Measurements from ENCODE around the gene NAALAD2.
A peak's percentile ranks its signal among the peaks of the same experiment; 100 is the strongest.
"Not testable (repeated sequence)": the region's sequence is repeated elsewhere in the genome, so short reads cannot be mapped to it uniquely, and the experiment has no call there.

Gene NAALAD2

GRCh38 chr11:90134478-90135003, at the start of gene NAALAD2:
Gene NAALAD2, plus strand, starts transcription at chr11:90134663. Its CDS starts 96 bp downstream, at chr11:90134759.
- DNase-seq (ENCODE audit: low spot score): peak; percentile 36

- not testable (repeated sequence) for DNase-seq (ENCODE audit: low spot score)
Measured at GRCh38 chr11:90085650-90086049, 48.8 kb upstream of the NAALAD2 start, which contains the start of gene UBTFL1. Gene UBTFL1, plus strand, starts transcription at chr11:90085950. Its CDS starts 0 bp downstream, at chr11:90085950.

GRCh38 chr11:90088731-90089130, 45.7 kb upstream of the NAALAD2 start:
- not testable (repeated sequence) for DNase-seq (ENCODE audit: low spot score)

- DNase-seq (ENCODE audit: low spot score): not testable (repeated sequence)
Measured at GRCh38 chr11:90095230-90095924, 39.1 kb upstream of the NAALAD2 start.

GRCh38 chr11:90098261-90098660, 36.2 kb upstream of the NAALAD2 start:
- not testable (repeated sequence) for DNase-seq (ENCODE audit: low spot score)

GRCh38 chr11:90100431-90100830, 34.0 kb upstream of the NAALAD2 start:
- DNase-seq (ENCODE audit: low spot score): no peak

- no peak for DNase-seq (ENCODE audit: low spot score)
Measured at GRCh38 chr11:90113541-90113940, 20.9 kb upstream of the NAALAD2 start.

GRCh38 chr11:90120191-90120590, 14.3 kb upstream of the NAALAD2 start:
- no peak for DNase-seq (ENCODE audit: low spot score)

GRCh38 chr11:90124371-90124770, 10.1 kb upstream of the NAALAD2 start:
- DNase-seq (ENCODE audit: low spot score): no peak

- no peak for DNase-seq (ENCODE audit: low spot score)
Measured at GRCh38 chr11:90124946-90125345, 9.5 kb upstream of the NAALAD2 start.

- DNase-seq (ENCODE audit: low spot score): no peak
Measured at GRCh38 chr11:90133560-90134477, 644 bp upstream of the NAALAD2 start.

- DNase-seq (ENCODE audit: low spot score): no peak
Measured at GRCh38 chr11:90135016-90135415, 553 bp downstream of the NAALAD2 start.

GRCh38 chr11:90148900-90149299, 14.4 kb downstream of the NAALAD2 start:
- DNase-seq (ENCODE audit: low spot score): no peak

- not testable (repeated sequence) for DNase-seq (ENCODE audit: low spot score)
Measured at GRCh38 chr11:90166982-90167573, 32.6 kb downstream of the NAALAD2 start.

GRCh38 chr11:90167704-90168103, 33.2 kb downstream of the NAALAD2 start:
- DNase-seq (ENCODE audit: low spot score): not testable (repeated sequence)

- no peak for DNase-seq (ENCODE audit: low spot score)
Measured at GRCh38 chr11:90168571-90168970, 34.1 kb downstream of the NAALAD2 start.

- no peak for DNase-seq (ENCODE audit: low spot score)
Measured at GRCh38 chr11:90171359-90171758, 36.9 kb downstream of the NAALAD2 start.

GRCh38 chr11:90176069-90176468, 41.6 kb downstream of the NAALAD2 start:
- DNase-seq (ENCODE audit: low spot score): no peak

- DNase-seq (ENCODE audit: low spot score): no peak
Measured at GRCh38 chr11:90178751-90179150, 44.3 kb downstream of the NAALAD2 start.

GRCh38 chr11:90179923-90180322, 45.5 kb downstream of the NAALAD2 start:
- DNase-seq (ENCODE audit: low spot score): no peak

- no peak for DNase-seq (ENCODE audit: low spot score)
Measured at GRCh38 chr11:90187839-90188238, 53.4 kb downstream of the NAALAD2 start.

- no peak for DNase-seq (ENCODE audit: low spot score)
Measured at GRCh38 chr11:90189011-90189410, 54.5 kb downstream of the NAALAD2 start.

Data from AG08395 (cell line).